HG03103 (cell line): ENCODE data around the gene DCAF15.

Source experiments
- ATAC-seq: cut with Tn5 transposase; IDR thresholded peaks from one replicate; pipeline ENCODE4 v1.9.1; 2021; ENCODE audit warnings: low read depth; ENCODE audit not compliant: unreplicated experiment

Gene DCAF15

GRCh38 chr19:14006766-14007562 lies 54.7 kb downstream of the DCAF15 start:
- ATAC-seq = no peak
